Raji (cell line): ENCODE measurements around the gene RGS10.

Experiments used
- POLR2A ChIP-seq: IDR thresholded peaks from 2 replicates; pipeline ENCODE4 v1.6.1; 2011; ENCODE audit warnings: low read depth, low read length, control low read depth; ENCODE audit not compliant: insufficient read depth

The RGS10 gene, protein sequence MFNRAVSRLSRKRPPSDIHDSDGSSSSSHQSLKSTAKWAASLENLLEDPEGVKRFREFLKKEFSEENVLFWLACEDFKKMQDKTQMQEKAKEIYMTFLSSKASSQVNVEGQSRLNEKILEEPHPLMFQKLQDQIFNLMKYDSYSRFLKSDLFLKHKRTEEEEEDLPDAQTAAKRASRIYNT

DNA sequence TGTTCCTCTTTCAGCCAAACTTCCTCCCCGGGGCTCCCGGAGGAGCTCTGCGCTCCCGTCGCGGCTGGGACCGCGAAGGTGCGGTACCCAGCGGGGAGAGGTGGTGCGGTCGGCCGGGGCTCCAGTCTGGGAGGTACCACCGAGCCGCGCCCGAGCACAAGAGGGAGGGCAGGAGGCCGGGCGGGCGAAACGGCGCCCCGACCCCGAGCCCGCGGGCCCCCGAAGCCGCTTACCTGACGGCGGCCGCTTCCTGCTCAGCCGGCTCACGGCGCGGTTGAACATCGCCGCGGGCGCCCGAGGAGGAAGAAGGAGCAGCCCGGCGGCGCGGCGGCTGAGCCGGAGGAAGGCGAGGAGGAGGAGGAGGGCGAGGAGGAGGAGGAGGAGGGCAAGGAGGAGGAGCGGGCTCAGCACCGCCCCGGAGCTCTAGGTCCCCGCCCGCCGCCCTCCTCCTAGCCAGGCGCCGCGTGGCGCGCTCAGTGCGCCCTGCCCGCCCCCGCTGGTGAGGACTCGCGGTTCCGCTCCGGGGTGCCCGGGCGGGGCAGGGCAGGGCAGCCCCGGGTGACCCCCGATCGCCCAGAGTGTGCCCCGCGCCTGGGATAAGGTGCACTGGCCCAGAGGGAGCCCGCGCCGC is at the start of gene RGS10:
Gene RGS10, minus strand, starts transcription at position 363 of the 631 bp plus-strand sequence. Its CDS starts 81 bp downstream, at position 282.
- TF ChIP-seq POLR2A, result peak; percentile 89

DNA sequence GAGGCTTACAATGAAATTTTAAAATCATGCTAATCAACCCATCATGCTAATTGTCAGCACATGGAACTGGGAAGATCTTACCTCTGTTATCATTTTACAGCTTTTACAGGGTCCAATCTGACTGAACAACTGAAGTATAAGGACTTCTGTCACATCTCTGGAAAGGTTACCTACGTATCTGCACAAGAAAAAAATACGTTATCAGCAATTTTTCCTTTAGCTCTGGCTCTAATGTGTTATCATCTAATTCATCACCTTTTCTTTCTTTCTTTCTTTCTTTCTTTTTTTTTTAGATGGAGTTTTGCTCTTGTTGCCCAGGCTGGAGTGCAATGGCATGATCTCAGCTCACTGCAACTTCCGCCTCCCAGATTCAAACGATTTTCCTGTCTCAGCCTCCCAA is 45.6 kb upstream of the RGS10 start:
- no peak for TF ChIP-seq POLR2A

DNA sequence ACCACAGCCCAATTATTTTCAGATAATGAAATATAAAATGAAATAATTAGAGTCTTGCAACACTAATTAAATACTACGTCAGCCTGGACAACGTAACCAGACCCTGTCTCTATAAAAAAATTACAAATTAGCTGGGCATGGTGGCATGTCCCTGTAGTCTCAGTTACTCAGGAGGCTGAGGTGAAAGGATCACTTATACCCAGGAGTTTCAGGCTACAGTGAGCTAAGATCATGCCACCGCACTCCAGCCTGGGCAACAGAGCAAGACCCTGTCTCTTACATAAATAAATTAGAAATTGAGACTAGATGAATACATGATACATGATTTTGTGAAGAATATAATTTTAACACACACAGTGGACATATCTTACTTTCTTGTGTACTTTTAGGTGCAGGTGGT is 35.8 kb upstream of the RGS10 start:
- TF ChIP-seq POLR2A, result no peak

DNA sequence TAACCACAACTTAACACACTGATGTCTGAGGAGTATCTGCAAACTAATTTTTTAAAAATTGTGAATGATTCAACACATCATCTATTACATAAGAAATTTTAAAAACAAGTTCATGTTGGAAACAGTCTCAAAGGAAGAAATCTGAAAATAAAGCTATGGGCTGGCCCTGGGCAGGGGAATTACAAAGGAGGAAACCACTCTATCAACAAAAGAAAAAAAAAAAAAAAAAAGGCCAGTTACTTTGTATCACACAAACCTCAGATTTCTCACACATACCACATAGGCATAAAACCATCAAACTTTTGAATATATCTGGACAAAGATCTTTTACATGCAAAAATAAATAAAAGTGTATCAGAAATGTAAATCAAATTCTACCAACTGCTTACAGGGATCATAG is 33.5 kb upstream of the RGS10 start:
- no peak for TF ChIP-seq POLR2A

DNA sequence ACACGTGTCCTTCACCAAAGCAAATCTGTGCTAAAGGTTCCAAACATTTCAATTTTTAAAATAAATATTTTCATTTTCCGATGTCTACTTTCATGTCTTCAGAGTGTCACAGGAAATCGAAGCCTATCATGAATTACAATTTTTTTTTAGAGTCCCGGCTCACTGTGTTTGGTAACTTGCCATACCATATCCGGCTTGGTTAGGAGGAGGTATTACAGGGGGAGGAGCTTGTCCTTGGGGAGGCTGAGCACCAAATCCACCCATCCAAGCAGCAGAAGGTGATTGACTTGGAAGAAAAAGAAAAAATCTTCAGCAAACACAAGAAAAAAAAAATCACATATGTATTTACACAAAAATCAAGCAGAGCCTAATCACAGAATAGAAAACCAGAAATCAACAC is 33.0 kb upstream of the RGS10 start:
- no peak for TF ChIP-seq POLR2A

DNA sequence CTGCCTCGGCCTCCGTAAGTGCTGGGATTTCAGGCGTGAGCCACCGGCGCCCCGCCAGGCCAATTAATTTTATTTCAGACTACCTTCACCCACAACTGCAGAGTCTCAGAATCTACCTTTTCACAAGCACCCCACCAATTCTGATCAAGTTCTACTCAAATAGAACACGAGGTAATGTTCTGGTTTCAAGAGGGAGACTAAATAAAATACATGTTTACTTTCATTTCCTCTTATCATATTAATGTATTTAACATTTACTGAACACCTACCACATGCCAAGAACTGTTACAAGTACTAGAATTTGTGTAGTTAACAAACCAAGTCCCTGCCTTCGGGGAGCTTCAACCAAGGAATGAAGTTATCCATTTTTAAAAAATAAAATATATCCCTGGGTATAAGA is 25.5 kb upstream of the RGS10 start:
- no peak for TF ChIP-seq POLR2A

DNA sequence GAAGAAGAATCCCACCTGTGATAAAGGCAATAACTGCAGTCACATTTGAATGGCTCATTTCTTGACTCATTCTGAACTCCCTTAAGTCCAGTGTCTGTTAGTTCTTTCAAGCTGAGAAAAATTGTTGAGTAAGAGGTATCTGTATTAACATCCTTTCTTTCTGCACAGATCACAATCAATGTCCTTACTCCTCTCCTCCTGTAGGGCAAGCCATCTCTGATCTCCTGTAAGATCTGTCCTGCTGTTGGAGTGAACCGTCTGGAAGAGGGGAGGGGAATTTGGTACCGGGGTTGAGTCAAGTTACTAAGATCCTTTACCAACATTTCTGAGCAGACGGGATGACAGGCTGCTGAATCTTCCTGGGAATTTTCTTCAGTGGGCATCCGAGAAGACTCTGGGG is 19.6 kb upstream of the RGS10 start:
- no peak for TF ChIP-seq POLR2A

DNA sequence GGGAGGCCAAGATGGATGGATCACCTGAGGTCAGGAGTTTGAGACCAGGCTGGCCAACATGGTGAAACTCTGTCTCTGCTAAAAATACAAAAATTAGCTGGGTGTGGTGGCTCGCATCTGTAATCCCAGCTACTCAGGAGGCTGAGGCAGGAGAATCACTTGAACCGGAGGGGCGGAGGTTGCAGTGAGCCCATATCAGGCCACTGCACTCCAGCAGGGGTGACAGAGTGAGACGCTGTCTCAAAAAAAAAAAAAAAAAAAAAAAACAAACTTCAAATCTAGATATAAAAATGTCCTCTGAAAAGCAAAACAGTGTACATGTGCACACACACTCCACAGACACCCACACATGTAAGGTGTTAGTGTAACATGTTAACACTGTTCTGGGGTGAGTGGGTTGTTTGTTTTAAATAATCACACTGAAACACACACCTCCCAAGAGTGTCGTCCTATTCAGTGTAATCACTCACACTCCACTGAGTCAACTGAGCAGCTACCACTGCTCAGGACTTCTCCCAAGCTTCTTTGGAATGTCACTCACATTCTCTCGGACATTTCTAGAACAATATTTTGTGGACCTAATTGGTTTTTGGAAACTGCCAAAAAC is 12.8 kb upstream of the RGS10 start:
- TF ChIP-seq POLR2A, result no peak

DNA sequence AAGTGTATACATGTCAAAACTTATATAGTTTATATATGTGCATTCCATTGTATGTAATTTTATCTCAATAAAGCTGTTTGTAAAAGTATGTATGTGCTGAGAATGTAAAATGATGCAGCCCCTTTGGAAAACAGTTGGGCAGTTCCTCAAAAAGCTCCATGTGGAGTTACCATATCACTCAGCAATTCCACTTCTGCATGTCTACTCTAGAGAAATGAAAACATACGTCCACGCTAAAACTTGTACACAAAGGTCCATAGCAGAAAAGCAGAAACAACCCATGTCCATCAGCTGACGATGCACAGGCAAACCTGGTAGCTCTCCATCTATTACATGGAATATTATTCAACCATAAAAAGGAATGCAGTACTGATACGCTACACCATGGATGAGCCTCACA is 8.3 kb upstream of the RGS10 start:
- no peak for TF ChIP-seq POLR2A

DNA sequence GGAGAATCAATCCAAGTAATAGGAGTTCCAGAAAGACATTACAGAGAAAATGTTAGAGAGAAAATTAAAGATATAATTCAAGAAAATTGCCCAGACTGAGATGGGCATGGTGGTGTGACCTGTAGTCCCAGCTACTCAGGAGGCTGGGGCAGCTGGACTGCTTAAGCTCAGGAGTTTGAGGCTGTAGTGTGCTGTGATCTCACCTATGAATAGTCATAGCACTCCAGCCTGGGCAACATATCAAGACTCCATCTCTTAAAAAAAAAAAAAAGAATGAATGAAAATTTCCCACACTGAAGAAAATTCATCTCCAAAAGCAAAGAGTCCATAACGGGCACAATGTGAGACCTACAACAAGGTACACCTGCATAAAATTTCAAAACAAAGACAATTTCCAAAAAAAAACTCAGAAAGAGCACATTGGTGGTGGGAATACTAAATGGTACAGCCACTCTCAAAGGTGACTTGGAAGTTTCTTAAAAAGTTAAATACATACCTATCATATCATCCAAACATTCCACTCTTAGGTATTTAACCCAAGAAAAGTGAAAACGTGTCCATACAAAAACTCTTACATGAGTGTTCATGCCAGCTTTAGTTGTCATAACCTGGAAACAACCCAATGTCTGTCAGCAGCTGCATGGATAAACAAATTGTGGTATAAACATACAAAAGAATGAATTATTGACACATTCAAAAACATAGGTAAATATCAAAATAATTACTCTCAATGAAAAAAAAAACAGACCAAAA is 6.9 kb upstream of the RGS10 start:
- TF ChIP-seq POLR2A, result no peak

DNA sequence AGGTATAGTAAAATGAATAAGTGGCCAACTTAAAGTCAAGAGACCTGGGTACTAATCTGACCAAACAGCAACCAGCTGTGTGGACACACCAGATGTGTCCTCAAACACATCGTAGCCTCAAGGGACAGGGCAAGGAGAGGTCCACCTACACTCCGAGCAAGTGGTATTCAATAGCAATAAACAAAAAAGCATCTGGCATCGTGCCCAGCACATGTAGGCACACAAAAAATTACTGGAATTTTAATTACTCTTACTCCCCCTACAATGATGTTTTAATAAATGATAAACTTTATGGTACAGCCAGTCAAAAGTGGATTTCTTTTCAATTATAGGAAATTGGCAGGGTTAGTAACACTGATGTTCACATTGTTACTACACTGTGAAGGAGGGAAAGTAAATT is 3.5 kb upstream of the RGS10 start:
- no peak for TF ChIP-seq POLR2A

DNA sequence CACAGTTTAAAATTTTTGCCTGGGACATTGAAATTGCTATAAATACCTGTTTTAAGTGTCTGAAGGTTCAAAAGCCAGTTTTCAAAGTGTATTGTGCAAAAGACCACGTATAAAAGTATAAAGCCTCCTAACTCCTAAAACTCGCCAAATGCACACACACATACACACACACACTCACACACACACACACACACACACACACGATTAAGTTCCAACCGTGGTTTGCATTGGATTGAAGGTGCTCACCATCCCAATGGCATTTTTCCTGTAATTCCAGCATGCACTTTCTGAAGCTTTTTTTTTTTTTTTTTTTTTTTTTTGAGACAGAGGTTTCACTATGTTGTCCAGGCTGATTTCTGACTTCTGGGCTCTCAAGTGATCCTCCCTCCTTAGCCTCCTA is 2.8 kb upstream of the RGS10 start:
- TF ChIP-seq POLR2A, result no peak

DNA sequence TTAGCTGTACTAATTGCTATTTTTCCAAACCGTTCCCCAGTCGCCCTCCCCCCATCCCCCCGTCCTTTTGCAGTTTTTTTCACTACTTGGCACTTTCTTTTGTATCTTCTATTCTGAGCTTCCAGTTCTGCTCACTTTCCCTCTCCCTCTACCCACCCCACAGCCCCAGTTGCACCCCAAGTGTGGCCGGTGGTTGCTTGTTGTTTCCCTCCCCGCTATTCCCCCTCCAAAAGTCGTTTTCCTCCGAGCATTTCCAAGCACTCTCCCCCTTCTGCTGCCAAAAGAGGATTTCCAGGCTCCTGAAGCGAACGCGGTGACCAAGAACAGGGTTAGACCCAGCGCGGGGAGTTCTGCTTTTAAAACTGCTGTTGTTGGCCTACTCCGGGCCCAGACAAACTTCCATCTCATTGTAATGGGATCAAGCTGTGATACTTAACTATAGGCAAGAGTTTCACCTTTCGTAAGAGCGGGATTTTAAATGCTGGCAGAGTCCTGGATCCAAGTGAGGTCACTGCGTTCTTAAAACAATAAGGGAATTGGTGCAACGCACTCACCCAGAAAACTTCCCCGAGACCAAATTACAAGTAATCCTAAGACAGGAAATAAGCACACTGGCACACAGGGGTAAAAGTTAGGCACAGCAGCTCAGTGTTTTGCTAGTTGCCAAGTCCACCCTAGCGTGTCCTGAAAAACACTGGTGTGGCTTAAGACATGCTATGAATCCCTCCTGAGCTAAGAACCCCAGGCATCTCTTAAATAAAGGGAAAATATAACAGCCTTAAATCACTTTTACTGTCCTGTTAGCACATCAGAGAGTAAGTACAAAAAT is 1.5 kb upstream of the RGS10 start:
- TF ChIP-seq POLR2A, result no peak

DNA sequence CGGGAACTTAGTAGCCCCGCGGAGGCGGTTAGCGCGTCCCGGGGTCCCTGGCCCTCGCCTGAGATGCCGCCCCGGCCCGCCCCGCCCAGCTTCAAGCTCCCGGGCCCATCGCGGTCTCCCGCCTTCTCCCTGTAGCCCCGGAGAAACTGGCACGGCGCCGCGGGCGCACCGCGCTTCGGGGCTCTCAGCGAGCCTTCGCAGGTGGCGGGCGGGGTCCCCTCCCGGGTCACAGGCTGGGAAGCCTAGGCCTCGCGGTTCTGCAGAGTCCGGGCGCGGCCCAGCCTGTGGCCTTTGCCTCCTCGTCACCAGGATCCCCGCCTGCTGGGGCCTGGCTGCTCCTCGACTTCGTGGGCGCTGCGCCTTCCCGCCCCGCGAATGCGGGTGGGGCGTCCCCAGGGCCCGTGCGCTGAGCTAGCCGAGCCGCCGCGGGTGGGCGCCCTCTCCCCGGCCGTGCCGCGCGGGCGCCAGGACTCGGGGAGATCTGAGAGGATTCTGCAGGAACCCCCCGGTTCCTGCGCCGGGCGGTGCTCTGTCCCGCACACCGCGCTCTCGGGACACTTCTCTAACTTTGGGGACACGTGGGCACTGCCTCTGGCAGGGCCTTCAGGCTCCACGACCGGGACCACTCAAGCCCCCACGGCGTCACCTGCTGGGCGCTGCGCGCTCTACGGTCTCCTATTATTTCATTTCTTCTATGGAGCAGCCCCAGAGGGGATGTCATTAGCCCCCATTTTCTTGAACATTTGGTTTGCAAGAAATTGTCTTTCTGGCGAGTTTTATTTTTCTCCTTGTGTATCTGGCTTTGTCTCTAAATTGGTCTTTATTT is 682 bp upstream of the RGS10 start:
- peak; percentile 54; the same call in 1 of the 2 replicates for TF ChIP-seq POLR2A
